Measurements from ENCODE around the gene C10orf67.

- TF ChIP-seq ZFP3 (CRISPR knock-in tag; IDR thresholded peaks at IDR 0.05) (no peak), ZFP30 (CRISPR knock-in tag; IDR thresholded peaks at IDR 0.05) (no peak)
Measured at GRCh38 chr10:23293145-23293724, 51.4 kb downstream of the C10orf67 start.
